Posterior vena cava (tissue), 2 donors: ENCODE measurements around the gene SRSF10. TPM values are rescaled to one million over a fixed set of nuclear protein-coding genes. Genes with fewer than 3 reads are reported as not detected.
A peak's percentile ranks its signal among the peaks of the same experiment; 100 is the strongest.
"Not testable (repeated sequence)": the region's sequence is repeated elsewhere in the genome, so short reads cannot be mapped to it uniquely, and the experiment has no call there.

Experiments used
- DNase-seq: peaks from one replicate; pipeline ENCODE4 v3.0.0-alpha.2; 2020; ENCODE audit warnings: low spot score
- intact Hi-C, 2 donors: fragments of 100-400 bp; cut with DNase I; formaldehyde crosslinking; loops; one replicate each; pipeline versions ENCODE4 v1.14.1 to v1.14.2; 2022 to 2023
- total RNA-seq, 2 donors: library from RNA; stranded (reverse); fragmentation: NEBNext Ultra II Directional; extraction: Animal tissue kit (Norgen Biotek cat#: 25700); gene quantifications; one replicate each; pipeline ENCODE4 v1.2.1, GENCODE V29; 2021
- donor health status: DM: yes; HTN: yes; CAD: no.
- donor health status: DM: yes; HTN: yes; CAD: no.

SRSF10 gene
- total RNA-seq, 2 donors from 2014 or later, result 74.1 to 77.4 TPM

DNA sequence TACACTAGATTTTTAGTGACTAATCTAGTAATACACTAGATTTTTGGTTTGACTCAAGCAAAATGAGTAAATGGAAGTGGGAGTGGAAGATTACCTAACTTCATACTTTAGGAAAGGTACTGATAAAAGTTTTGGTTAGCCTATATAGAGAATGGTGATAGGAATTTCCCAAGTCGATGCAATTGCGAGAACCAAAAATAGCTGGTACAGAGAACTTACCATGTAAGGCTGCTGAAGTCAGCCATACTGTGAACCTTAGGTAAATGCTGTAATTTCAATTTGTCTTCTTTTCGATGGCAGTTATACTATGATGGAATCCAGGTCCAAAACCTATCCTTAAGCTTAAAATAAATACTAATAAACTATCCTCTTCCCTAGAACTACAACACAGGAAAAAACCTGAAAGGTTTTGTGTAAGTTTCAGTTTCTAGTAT is 15.9 kb downstream of the SRSF10 start:
- DNase-seq, result no peak
- intact Hi-C loops, result no loop called here

DNA sequence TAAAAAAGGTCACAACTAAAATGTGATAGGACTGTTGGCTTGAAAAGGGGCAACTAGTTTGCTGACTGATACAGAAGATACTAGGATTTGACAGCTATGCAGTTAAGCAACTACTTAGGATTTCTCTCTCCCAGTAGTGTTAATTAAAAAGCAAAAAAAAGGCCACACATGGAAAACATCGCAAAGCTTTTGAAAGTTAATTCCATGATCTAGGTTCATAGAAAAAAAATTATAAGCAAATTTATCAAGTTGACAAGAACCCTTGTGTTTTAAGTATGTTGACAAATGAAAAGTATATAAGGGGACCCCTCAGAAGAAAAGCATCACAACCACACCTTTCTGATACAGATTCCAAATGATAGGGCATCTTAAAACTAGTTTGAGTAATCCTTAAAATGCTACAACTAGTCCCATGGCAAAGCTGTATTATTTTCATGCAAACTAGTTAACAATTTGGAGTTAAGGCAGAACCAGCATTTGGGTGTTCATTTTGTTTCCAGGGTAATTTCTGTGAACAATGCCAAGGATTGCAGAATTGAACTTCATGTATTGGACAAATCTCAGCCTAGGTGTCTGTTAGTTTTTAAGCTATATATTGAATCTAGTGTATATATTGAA is 16.4 kb downstream of the SRSF10 start:
- DNase-seq, result no peak
- intact Hi-C loops, result no loop called here

DNA sequence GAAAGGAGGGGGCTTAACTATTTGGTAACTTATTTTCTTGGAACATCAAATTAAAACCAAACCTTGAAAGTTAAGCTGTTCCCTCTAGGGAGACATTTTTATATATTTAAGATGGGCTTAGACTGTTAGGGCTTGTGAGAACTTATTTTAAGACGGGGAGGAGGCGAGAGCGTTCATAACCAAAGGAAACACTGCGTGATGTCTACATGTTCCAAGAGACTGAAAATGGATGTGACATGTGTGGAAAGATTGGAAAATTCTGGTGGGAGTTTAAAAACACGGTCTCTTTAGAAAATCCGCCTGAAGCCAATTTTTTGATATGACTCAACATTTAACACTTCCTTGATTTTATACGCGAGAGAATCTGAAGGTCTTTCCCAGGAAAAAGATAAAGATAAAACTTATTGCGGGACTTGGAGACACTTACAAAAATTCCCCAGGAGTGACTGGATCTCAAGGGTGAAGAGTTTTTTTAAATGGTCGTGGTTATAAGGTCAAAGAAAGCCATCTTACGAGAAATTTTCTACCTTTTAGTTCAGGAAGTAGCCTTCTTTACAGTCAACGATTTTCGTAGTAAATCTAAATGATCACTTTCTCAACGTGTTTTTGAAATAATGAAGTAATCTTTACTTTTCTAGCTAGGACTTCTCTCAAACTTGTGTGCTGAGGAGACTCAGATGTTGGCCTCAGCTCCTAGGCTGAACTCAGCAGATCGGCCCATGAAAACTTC is 19.7 kb downstream of the SRSF10 start:
- DNase-seq, result no peak
- intact Hi-C loops, result no loop called here

DNA sequence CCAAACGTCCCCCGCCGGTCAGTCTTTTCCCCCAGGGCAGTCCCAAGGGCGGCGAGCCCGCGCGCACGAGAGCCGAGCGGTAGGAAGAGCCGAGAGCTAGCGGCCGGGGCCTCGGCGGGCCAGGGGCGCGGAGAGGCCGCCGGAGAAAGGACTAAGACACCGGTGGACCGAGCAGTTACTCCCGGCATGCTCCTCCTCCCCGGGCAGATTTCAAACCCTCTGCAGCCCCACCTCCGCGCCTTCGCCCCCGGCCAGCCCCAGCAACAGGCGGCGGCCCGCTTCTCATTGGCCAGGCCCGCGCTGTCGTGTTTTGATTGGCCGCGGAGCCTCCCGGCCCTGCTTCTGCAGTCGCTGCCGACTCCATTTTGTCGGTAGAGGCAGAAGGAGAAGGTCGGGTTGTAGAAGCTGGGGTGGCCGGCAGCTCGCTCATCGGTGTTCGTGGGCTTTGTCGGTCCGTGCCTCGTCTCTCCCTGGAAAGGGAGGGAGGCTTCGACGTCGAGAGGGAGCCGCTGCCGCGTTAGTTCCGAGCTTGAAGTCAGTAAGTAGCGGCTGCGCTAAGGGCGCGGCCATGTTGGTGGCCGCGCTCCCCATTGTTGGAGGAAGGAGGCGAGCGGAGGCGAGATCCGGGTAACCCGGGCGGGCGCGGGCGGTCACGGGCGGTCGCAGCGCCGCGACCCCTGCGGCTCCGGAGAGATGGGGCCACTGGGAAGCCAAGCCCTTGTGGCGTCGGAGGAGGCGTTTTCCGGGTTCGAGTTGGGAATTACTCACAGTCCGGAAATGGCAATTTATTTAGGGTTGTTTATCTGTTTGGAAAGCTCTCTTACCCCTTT is 20.5 kb downstream of the SRSF10 start, which contains the start of gene PNRC2:
PNRC2 (plus strand) TSS at position 368 of the 830 bp plus-strand sequence. CDS start 1,630 bp downstream, outside the sequence.
- intact Hi-C loops, result loop anchor here (5.0 kb wide), 1 partner anchor 63 kb away; no protein-coding TSS in a partner anchor
- DNase-seq, result peak; percentile 99

DNA sequence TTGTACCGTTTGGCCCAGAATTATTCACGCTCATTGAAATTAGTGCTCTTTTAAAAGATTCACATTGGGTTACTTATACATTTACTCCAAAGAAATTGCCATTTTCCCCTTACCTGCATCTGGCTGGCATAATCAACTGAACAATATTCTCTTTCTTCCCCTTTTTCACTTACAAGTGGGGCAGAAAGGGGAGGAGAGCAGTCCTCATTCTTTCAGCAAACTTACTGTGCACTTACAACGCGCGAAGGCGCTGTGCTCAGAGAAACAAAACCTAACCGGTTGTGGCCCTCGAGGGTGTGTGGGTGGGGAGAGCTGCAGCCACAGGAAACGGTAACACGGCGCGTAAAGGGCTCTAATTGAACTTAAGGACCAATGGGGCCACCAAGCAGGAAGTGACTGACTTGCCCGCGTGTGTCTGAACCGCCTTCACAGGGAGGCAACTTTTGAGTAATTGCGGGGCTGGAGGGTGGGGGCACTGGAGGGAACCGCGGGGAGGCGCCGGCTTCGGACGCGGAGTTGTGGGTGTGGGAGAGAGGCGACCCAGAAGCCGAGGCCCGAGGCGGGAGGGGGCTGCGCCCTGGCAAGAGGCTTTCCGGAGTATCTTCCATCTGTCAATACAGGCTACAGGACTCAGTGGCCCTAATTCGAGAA is 21.2 kb downstream of the SRSF10 start:
- peak; percentile 96 for DNase-seq
- intact Hi-C loops, result loop anchor here (5.0 kb wide), 1 partner anchor 63 kb away; no protein-coding TSS in a partner anchor

DNA sequence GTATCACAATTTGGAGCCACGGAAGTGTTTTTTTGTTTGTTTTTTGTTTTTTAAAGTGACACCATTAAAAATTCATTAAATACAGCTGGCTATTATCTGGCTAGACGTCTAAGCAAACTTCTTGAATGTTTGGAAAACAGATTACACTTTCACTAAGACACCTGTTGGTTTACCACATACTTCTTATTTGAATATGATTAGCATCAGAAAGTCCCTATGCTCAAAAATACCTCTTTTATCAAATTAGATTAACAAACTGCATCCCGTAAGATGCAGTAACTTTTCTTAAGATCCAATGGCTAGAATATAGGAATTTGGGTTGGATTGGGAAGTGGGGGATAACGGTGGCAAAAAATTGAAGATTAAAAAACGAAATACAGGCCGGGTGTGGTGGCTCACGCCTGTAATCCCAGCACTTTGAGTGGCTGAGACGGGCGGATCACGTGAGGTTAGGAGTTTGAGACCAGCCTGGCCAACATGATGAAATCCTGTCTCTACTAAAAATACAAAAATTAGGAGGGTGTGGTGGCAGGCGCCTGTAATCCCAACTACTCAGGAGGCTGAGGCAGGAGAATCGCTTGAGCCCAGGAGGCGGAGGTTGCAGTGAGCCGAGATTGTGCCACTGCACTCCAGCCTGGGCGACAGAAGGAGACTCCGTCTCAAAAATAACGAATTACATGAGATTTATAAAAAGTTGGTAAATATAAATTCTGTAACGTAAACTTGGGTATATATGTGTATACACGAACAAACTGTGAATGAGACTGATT is 21.9 kb downstream of the SRSF10 start:
- DNase-seq, result not testable (repeated sequence)
- intact Hi-C loops, result loop anchor here (5.0 kb wide), 1 partner anchor 64 kb away; no protein-coding TSS in a partner anchor

DNA sequence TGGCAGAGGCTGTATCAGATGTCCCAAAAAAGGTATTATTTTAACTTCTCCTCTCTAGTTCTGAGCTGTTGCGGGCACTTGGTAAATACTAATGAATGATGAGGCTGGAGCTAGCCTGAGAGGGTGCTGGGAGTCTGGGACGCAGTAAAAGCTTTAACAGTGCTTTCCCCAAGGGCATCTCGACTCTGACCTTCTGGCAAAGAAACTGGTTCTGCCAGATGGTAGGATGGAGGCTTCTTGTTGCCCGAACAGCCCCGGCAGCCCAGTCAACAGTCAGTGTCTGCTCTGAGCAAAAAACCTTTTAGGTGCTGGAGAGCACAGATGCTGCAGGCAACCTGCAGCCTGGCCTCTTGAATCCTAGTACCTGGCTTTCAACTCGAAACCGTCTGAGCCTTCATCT is 23.0 kb downstream of the SRSF10 start:
- intact Hi-C loops, result loop anchor here (5.0 kb wide), 1 partner anchor 65 kb away; no protein-coding TSS in a partner anchor
- no peak for DNase-seq

DNA sequence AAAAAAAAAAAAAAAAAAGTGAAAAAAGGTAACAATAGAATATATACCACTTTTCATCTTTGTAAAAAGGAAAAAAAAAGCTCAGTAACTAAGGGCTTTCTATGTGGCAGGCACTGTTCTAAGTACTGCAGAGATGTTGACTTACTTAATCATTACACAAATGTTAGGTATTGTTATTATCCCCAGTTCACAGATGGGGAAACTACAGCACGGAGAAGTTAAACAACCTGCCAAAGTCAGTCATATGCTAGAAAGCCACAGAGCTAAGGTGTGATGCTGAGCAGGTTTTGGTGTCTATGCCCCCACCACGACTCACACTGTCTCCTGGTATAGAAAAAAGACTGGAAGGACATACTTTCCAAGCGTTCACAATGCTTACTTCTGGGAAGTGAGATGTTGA is 27.1 kb downstream of the SRSF10 start:
- intact Hi-C loops, result no loop called here
- no peak for DNase-seq

DNA sequence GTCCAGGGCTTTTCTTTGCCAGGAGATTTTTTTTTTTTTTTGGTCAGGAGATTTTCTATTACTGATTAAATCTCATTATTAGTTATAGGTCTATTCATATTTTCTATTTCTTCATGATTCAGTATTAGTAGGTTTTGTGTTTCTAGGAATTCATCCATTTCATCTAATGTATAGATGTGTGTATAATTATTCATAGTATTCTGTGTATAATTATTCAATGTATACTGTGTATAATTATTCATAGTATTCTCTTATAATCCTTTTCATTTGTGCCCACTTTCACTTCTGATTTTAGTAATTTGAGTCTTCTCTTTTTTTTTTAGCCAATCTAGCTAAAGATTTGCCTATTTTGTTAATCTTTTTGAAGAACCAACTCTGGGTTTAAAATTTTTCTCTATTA is 32.8 kb downstream of the SRSF10 start:
- intact Hi-C loops, result no loop called here

DNA sequence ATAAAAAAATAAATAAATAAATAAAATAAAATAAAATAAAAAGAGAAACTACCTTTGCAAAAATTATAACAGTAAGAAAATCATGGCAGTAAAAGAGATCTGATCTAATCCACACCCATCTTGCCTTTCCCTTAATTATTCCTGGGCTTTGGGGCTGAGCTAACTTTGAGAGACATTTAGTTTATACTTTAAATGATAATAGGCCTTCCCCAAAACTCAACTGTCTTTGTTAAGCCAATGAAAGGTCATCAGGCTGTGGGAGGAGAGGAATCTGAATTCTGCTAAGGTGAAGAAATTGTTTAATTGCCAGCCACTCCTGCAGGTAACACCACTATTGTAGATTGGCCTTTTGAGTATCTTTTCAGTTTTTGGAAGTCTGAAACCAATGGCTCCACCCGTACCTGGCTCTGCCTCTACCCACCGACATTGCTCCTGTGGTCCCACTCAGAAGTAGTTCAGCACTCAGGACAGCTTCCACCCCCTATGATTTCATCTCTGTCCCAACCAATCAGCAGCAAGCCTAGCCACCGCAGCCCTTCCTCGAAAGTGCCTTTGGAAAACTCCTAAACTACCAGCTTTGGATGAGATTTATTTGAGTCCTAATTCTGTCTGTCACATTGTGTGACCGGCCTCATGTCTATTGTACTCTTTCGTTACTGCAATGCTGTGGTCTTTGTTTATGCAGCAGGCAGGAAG is 43.5 kb downstream of the SRSF10 start:
- intact Hi-C loops, result no loop called here

More for the DNA sequence above, 32.8 kb downstream of the SRSF10 start:
- DNase-seq, result no peak

DNA sequence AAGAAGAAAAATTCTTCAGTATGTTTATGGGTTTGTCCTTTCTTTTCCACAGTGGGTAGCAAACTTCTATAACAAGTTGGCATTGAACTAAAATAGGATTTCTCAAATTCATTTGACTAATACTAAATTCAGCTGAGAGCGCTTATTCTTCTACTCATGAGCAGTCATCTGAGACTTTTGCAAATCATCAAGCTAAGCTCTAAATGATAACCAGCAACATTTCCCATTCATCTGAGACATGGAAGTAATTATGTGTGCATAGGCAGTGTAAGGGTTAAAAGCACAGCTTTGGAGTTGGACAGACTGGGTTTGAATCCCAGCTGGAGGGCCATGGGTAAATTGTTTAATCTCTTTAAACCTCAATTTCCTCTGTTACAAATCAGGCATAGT is 48.6 kb downstream of the SRSF10 start:
- intact Hi-C loops, result no loop called here

More for the DNA sequence above, 43.5 kb downstream of the SRSF10 start:
- no peak for DNase-seq

DNA sequence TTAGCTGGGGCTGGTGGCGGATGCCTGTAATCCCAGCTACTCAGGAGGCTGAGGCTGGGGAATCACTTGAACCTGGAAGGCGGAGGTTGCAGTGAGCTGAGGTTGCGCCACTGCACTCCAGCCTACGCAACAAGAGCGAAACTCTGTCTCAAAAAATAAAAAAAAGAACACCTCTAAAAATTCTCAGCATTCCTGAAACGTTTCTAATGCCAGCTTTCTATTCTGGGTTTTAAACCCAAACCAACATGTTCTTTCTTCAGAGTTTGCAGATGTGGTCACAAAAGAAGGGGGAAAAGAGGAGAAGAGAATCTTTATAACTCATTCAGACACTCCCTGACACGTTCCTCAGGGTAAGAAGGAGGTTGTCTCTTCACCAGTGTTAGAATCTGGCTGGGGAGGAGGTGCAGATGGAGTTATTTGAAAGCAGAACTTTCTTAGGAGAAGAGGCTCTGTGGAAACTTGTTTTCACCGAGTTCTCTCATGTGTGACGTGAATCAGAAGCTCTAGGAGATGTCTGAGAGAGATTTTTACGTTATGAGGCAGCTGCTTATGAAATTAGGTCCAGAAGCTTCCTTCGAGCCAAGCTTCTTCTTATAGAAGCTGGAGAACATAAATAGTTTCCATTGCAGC is 49.2 kb downstream of the SRSF10 start:
- DNase-seq, result no peak
- intact Hi-C loops, result no loop called here

More for the DNA sequence above, 48.6 kb downstream of the SRSF10 start:
- DNase-seq, result no peak

DNA sequence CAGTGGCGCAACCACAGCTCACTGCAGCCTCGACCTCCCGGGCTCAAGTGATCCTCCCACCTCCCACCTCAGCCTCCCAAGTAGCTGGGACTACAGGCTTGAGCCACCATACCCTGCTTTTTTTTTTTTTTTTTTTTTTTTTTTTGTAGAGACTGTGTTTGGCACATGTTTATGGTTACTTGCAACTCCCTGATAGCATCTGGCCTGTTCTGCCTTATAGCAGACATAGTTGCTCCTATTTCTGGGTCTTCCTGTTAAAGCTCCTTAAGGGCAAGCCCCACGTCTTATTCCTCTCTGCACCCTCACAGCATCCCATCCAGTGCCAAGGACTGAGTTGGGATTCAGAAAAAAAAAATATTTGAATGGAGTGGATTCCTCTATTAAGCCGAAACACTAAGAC is 49.9 kb downstream of the SRSF10 start:
- no peak for DNase-seq
- intact Hi-C loops, result no loop called here

DNA sequence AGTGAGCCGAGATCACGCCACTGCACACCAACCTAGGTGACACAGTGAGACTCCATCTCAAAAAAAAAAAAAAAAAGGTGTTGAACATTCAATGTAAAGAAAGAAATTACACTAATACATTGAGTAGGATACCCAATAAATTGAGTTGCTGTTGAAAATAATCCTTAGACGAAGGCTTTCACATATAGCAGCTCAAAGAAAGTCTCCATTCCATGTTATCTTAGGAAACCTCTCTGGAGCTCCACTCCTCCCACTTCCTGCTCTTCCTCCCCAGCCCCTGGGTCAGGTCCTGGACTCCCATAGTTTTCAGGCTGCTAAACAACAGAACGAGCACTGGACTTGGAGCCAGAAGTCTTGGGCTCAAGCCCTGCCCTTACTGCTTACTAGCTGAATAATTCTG is 51.3 kb downstream of the SRSF10 start:
- intact Hi-C loops, result no loop called here
- no peak for DNase-seq

DNA sequence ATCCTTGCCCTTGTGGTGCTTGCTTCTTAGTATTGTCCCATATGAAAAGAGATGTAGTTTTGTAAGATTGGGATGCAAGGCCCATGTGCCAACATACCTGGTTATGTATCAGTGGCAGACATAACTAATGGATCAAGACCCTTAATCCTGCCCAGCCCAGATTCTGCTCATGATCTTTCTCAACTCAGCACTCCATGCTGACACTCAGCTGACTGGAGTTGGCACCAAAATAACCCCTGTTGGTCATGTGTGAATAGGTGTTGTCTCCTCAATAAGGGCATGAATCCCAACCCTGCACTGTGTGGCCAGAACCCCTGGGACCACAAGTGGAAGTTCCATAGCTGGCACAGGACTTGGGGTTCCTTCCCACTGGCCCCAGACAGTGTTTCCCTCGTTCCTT is 53.0 kb downstream of the SRSF10 start:
- no peak for DNase-seq
- intact Hi-C loops, result no loop called here

DNA sequence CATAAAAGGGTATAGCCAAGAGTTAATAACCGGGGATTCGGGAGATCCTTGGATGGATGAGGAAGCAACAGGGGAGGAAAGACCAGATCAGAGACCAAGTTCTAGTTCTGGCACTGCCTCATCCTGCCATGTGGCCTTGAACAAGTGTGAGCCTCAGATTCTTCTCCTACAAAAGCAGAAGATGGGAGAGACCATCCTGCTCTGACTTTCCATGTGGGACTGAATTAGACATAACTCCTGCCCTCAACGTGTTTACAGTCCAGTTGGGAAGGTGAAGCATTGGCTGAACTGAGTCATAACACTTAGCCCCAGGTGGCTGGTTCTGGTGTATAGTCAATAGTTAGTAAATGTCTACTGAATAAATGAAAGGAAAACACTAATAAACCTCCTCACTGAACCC is 54.8 kb downstream of the SRSF10 start:
- intact Hi-C loops, result no loop called here
- DNase-seq, result no peak

DNA sequence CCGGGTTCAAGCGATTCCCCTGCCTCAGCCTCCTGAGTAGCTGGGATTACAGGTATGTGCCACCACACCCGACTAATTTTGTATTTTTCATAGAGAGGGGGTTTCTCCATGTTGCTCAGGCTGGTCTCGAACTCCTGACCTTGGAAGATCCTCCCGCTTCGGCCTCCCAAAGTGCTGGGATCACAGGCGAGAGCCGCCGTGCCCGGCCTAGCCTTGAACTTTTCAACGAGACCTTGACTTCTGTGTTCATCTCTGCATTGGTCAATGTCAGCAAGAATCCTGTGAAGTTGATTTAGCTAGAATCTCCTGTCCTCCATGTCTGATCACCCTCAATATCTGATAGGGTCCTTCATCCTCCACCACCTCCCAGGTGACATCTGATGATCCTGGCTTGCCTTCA is 55.5 kb downstream of the SRSF10 start:
- intact Hi-C loops, result no loop called here
- no peak for DNase-seq
